H1 (cell line): ENCODE measurements around the gene SCARB1. TPM values are rescaled to one million over a fixed set of nuclear protein-coding genes. Genes with fewer than 3 reads are reported as not detected.

ENCODE experiments used
- CTCF ChIA-PET: fragments of 300-600 bp; sonication (Branson Sonifier 250); formaldehyde crosslinking; loops from one replicate; lab custom pipeline; 2021; ENCODE audit not compliant: partially characterized antibody; lab: Charles Lee
- POLR2A ChIA-PET: fragments of 300-600 bp; sonication (Branson Sonifier 250); formaldehyde crosslinking; loops from one replicate; lab custom pipeline; 2021; ENCODE audit warnings: inconsistent platforms; ENCODE audit not compliant: partially characterized antibody; lab: Charles Lee
- DNase-seq, 2 experiments: peaks; one replicate each; pipeline versions ENCODE4 v3.0.0 to v3.0.0-alpha.2; 2010 to 2022; ENCODE audit warnings: low spot score in 2 of 2, low read depth in 1 of 2, mixed read lengths in 1 of 2
- FAIRE-seq: peaks from 2 replicates; lab custom pipeline; 2011; peaks lifted over from hg19 to GRCh38; lab: Jason Lieb, UNC
- H2AFZ ChIP-seq: 2 replicates; pipeline ENCODE4 v1.8.1; 2012; ENCODE audit warnings: low read length, inconsistent platforms
- H2AK5ac ChIP-seq: 2 replicates; pipeline ENCODE4 v1.6.1; 2013; ENCODE audit warnings: low read depth, low read length
- H2BK120ac ChIP-seq: replicated peaks from 2 replicates; pipeline ENCODE3; 2013; ENCODE audit warnings: low read depth, low read length, inconsistent platforms
- H2BK12ac ChIP-seq: 2 replicates; pipeline ENCODE4 v1.6.1; 2013; ENCODE audit warnings: low read depth, low read length
- H2BK15ac ChIP-seq: 2 replicates; pipeline ENCODE4 v1.6.1; 2013; ENCODE audit warnings: low read length
- H2BK20ac ChIP-seq: 2 replicates; pipeline ENCODE4 v1.6.1; 2013; ENCODE audit warnings: low read length
- H2BK5ac ChIP-seq: 2 replicates; pipeline ENCODE4 v1.6.1; 2013; ENCODE audit warnings: low read depth, low read length
- H3K14ac ChIP-seq: 2 replicates; pipeline ENCODE4 v1.6.1; 2013; ENCODE audit warnings: inconsistent platforms; ENCODE audit not compliant: insufficient read length
- H3K18ac ChIP-seq: 2 replicates; pipeline ENCODE4 v1.6.1; 2013; ENCODE audit warnings: low read length; ENCODE audit errors: extremely low read depth
- H3K23ac ChIP-seq: 2 replicates; pipeline ENCODE4 v1.6.1; 2013; ENCODE audit warnings: inconsistent platforms; ENCODE audit not compliant: insufficient read length
- H3K23me2 ChIP-seq: 2 replicates; pipeline ENCODE4 v1.6.1; 2013; ENCODE audit warnings: low read depth, low read length
- H3K27ac ChIP-seq: 2 replicates; pipeline ENCODE4 v1.6.1; 2011; ENCODE audit warnings: low read depth, low read length, inconsistent platforms
- H3K27me3 ChIP-seq, 4 experiments: replicated peaks in 1 of 4; 1 replicate in 1 of 4; 2 replicates in 3 of 4; pipeline versions ENCODE4 v1.6.1 to v1.8.1; 2011 to 2013; ENCODE audit warnings: low read length in 3 of 4, mild to moderate bottlenecking in 3 of 4, inconsistent platforms in 2 of 4, mixed read lengths in 2 of 4, moderate library complexity in 1 of 4; ENCODE audit not compliant: control insufficient read depth in 3 of 4, insufficient read depth in 3 of 4; ENCODE audit errors: extremely low read depth in 1 of 4
- H3K36me3 ChIP-seq, 4 experiments: 2 replicates each; pipeline versions ENCODE4 v1.6.1 to v1.8.1; 2011 to 2013; ENCODE audit warnings: mild to moderate bottlenecking in 4 of 4, low read length in 3 of 4, moderate library complexity in 2 of 4, control low read depth in 1 of 4, inconsistent platforms in 1 of 4; ENCODE audit not compliant: insufficient read depth in 4 of 4, control insufficient read depth in 2 of 4
- H3K4ac ChIP-seq: replicated peaks from 2 replicates; pipeline ENCODE3; 2013; ENCODE audit warnings: low read length, low read depth, mixed read lengths, inconsistent platforms; ENCODE audit not compliant: insufficient read length
- H3K4me1 ChIP-seq, 4 experiments: replicated peaks in 1 of 4; 1 replicate in 1 of 4; 2 replicates in 3 of 4; pipeline versions ENCODE4 v1.6.1 to v1.8.1; 2011 to 2013; ENCODE audit warnings: low read length in 3 of 4, inconsistent platforms in 2 of 4, mixed read lengths in 1 of 4; ENCODE audit not compliant: insufficient read depth in 4 of 4, control insufficient read depth in 3 of 4
- H3K4me2 ChIP-seq, 2 experiments: 2 replicates each; pipeline versions ENCODE4 v1.6.1 to v1.8.1; 2011 to 2013; ENCODE audit warnings: low read depth in 2 of 2, low read length in 2 of 2, control low read depth in 1 of 2, inconsistent platforms in 1 of 2, mild to moderate bottlenecking in 1 of 2; ENCODE audit not compliant: insufficient read depth in 1 of 2
- H3K4me3 ChIP-seq, 4 experiments: fragments of 200-600, 300-600 bp in 1 of 4; sonication (generic), shearing (Covaris generic), sonication (Bioruptor Twin) in 1 of 4; 2 replicates each; pipeline versions ENCODE4 v1.5.1 to v1.8.1; 2011 to 2016; ENCODE audit warnings: low read length in 4 of 4, low read depth in 3 of 4, control low read depth in 2 of 4, inconsistent platforms in 2 of 4, mild to moderate bottlenecking in 2 of 4, mixed read lengths in 1 of 4, moderate library complexity in 1 of 4; ENCODE audit not compliant: insufficient read depth in 2 of 4; ENCODE audit errors: extremely low read depth in 1 of 4
- H3K56ac ChIP-seq: replicated peaks from 2 replicates; pipeline ENCODE3; 2013; ENCODE audit warnings: low read depth, mild to moderate bottlenecking, mixed read lengths, low read length, inconsistent platforms; ENCODE audit not compliant: insufficient read length
- H3K79me1 ChIP-seq: 2 replicates; pipeline ENCODE4 v1.6.1; 2013; ENCODE audit warnings: low read depth, low read length, control low read depth
- H3K79me2 ChIP-seq, 2 experiments: 2 replicates each; pipeline versions ENCODE4 v1.6.1 to v1.8.1; 2012 to 2013; ENCODE audit warnings: low read length in 2 of 2, mild to moderate bottlenecking in 2 of 2, inconsistent platforms in 1 of 2; ENCODE audit not compliant: insufficient read depth in 2 of 2, control insufficient read depth in 1 of 2
- H3K9ac ChIP-seq, 4 experiments: replicated peaks in 1 of 4; 1 replicate in 1 of 4; 2 replicates in 3 of 4; pipeline versions ENCODE4 v1.6.1 to v1.8.1; 2011 to 2013; ENCODE audit warnings: low read depth in 3 of 4, low read length in 3 of 4, control low read depth in 2 of 4, mild to moderate bottlenecking in 2 of 4, moderate library complexity in 2 of 4, inconsistent platforms in 1 of 4; ENCODE audit errors: extremely low read depth in 1 of 4
- H3K9me3 ChIP-seq, 2 experiments: 2 replicates each; pipeline versions ENCODE4 v1.6.1 to v1.8.1; 2012 to 2013; ENCODE audit warnings: mild to moderate bottlenecking in 2 of 2, moderate library complexity in 2 of 2, control low read depth in 1 of 2, inconsistent platforms in 1 of 2, low read depth in 1 of 2, low read length in 1 of 2, mixed read lengths in 1 of 2; ENCODE audit not compliant: insufficient read depth in 2 of 2
- H4K20me1 ChIP-seq, 2 experiments: replicated peaks in 1 of 2; 2 replicates each; pipeline versions ENCODE3 to v1.8.1; 2011 to 2013; ENCODE audit warnings: inconsistent platforms in 2 of 2, low read length in 2 of 2, mild to moderate bottlenecking in 1 of 2; ENCODE audit not compliant: insufficient read depth in 2 of 2, control insufficient read depth in 1 of 2
- H4K5ac ChIP-seq: 2 replicates; pipeline ENCODE4 v1.6.1; 2013; ENCODE audit warnings: low read length, low read depth, mixed read lengths, inconsistent platforms; ENCODE audit not compliant: insufficient read length
- H4K8ac ChIP-seq: 2 replicates; pipeline ENCODE4 v1.8.0; 2013; ENCODE audit warnings: mild to moderate bottlenecking, moderate library complexity, low read length, inconsistent platforms; ENCODE audit not compliant: insufficient read depth; ENCODE audit errors: extremely low read depth
- H4K91ac ChIP-seq: replicated peaks from 2 replicates; pipeline ENCODE3; 2013; ENCODE audit warnings: low read length, mixed read lengths, inconsistent platforms; ENCODE audit not compliant: insufficient read length
- BACH1 ChIP-seq: IDR thresholded peaks from 2 replicates; pipeline ENCODE4 v1.6.1; 2012; ENCODE audit warnings: low read length, improper control_type of control experiment
- BCL11A ChIP-seq, 2 experiments: IDR thresholded peaks; one replicate each; pipeline ENCODE4 v1.6.1; 2011; ENCODE audit warnings: low read depth in 2 of 2, low read length in 2 of 2, mild to moderate bottlenecking in 2 of 2
- CREB1 ChIP-seq: IDR thresholded peaks from 2 replicates; pipeline ENCODE4 v1.6.1; 2012; ENCODE audit warnings: inconsistent platforms
- CTBP2 ChIP-seq: IDR thresholded peaks from 2 replicates; pipeline ENCODE4 v1.7.0; 2011; ENCODE audit warnings: borderline replicate concordance, mild to moderate bottlenecking, moderate library complexity, mixed read lengths, low read length; ENCODE audit not compliant: insufficient read depth, insufficient read length
- E2F6 ChIP-seq: IDR thresholded peaks from 2 replicates; pipeline ENCODE4 v1.6.1; 2012; ENCODE audit warnings: inconsistent platforms
- HDAC6 ChIP-seq: IDR thresholded peaks from one replicate; pipeline ENCODE4 v1.7.1; 2012; ENCODE audit warnings: low read depth, mild to moderate bottlenecking, inconsistent platforms, low read length, moderate library complexity
- KDM1A ChIP-seq: fragments of 200-600, 300-600 bp; sonication (generic); IDR thresholded peaks from 2 replicates; pipeline ENCODE4 v1.7.1; 2016; ENCODE audit warnings: mild to moderate bottlenecking, low read length, borderline replicate concordance
- POLR2AphosphoS5 ChIP-seq: IDR thresholded peaks from 2 replicates; pipeline ENCODE4 v1.6.1; 2011; ENCODE audit warnings: low read depth, low read length
- RAD21 ChIP-seq, 2 experiments: IDR thresholded peaks in 1 of 2; conservative IDR thresholded peaks in 1 of 2; 2 replicates each; pipeline ENCODE4 v1.6.1; 2011; ENCODE audit warnings: low read depth in 2 of 2, low read length in 2 of 2, improper control_type of control experiment in 1 of 2, inconsistent platforms in 1 of 2, mild to moderate bottlenecking in 1 of 2, moderate library complexity in 1 of 2
- SAP30 ChIP-seq: fragments of 300-600 bp; sonication (generic); IDR thresholded peaks from 2 replicates; pipeline ENCODE4 v1.7.1; 2012; ENCODE audit warnings: low read length, moderate library complexity, mild to moderate bottlenecking, inconsistent platforms; ENCODE audit not compliant: insufficient read depth, insufficient replicate concordance
- SP1 ChIP-seq: IDR thresholded peaks from 2 replicates; pipeline ENCODE4 v1.6.1; 2011; ENCODE audit warnings: low read depth, low read length
- TBP ChIP-seq: IDR thresholded peaks from 2 replicates; pipeline ENCODE4 v1.6.1; 2011; ENCODE audit warnings: low read depth, low read length, improper control_type of control experiment
- TCF12 ChIP-seq: IDR thresholded peaks from 2 replicates; pipeline ENCODE4 v1.6.1; 2011; ENCODE audit warnings: low read depth, mild to moderate bottlenecking, low read length
- YY1 ChIP-seq: IDR thresholded peaks from 2 replicates; pipeline ENCODE4 v1.6.1; 2011; ENCODE audit warnings: low read depth, mild to moderate bottlenecking, low read length
- WGBS, 2 experiments: shearing (Covaris generic) in 1 of 2; methylation state at CpG; one replicate each; pipeline versions ENCODE4 v1.1.6 to v1.1.7; 2013 to 2015; ENCODE audit warnings: low lambda C conversion rate in 2 of 2, mixed read lengths in 2 of 2, inconsistent platforms in 1 of 2, low coverage in 1 of 2, missing lambda C conversion rate in 1 of 2; ENCODE audit not compliant: insufficient replicate concordance in 2 of 2, insufficient coverage in 1 of 2, insufficient read length in 1 of 2; ENCODE audit errors: extremely low coverage in 1 of 2, missing lambda C conversion rate in 1 of 2; 5-methylcytosine and 5-hydroxymethylcytosine counted together
- polyA plus RNA-seq, 7 experiments: library from polyadenylated mRNA; depleted of rRNA in 3 of 7; stranded (reverse) in 5 of 7; unstranded in 2 of 7; fragments of >200 nt in 5 of 7; fragments of 200-250 nt in 2 of 7; gene quantifications; 1 replicate in 5 of 7; 2 replicates in 1 of 7; 4 replicates in 1 of 7; pipeline versions ENCODE4 v1.2.1 to v1.2.3, GENCODE V29; 2011 to 2013; ENCODE audit warnings: missing spikeins in 2 of 7, mixed read lengths in 2 of 7
- total RNA-seq: library from RNA; stranded (reverse); fragmentation: NEBNext Ultra II Directional; extraction: Animal tissue kit (Norgen Biotek cat#: 25700); gene quantifications from 2 replicates; pipeline ENCODE4 v1.2.1, GENCODE V29; 2021

The SCARB1 gene
- total and polyA plus RNA-seq, 2 of the 8 experiments (the other 6 are each of a cell fraction or from before 2014, with no cell fraction given), result 45.3 to 57.1 TPM

GRCh38 chr12:124742678-124743077 is 121.0 kb downstream of the SCARB1 start:
- Histone ChIP-seq H3K4me2 (no peak overlapping the region), H4K8ac (no peak overlapping the region), H2AFZ (no peak overlapping the region), H2BK120ac (no peak overlapping the region), H3K79me1 (no peaks in the 10 kb centered on the region), H4K20me1 (no peaks in the 10 kb centered on the region), H2BK12ac (0 out of 2 replicates have a peak overlapping the region, but pooled peaks have one; percentile 17), H3K4me1 (peaks cover 0 to 11% (median 8%) of the 10 kb centered on the region in 4 experiments; a peak in 6 of 7 replicates), H3K18ac (peak overlapping the region; percentile 26; the same call in 1 of the 2 replicates), H2AK5ac (no peak overlapping the region), H3K4me3 (no peak overlapping the region), H3K23ac (no peak overlapping the region), H2BK5ac (peak overlapping the region; percentile 44; the same call in 1 of the 2 replicates), H4K91ac (no peak overlapping the region), H3K79me2 (no peaks in the 10 kb centered on the region), H3K56ac (no peak overlapping the region), H3K27ac (no peak overlapping the region), H3K4ac (no peak overlapping the region), H3K9ac (no peak overlapping the region), H3K23me2 (no peaks in the 10 kb centered on the region; the same call in 1 of the 2 replicates), H3K36me3 (no peaks in the 10 kb centered on the region), H4K5ac (no peak overlapping the region), H3K9me3 (no peaks in the 10 kb centered on the region; a peak in 1 of 4 replicates), H2BK15ac (no peak overlapping the region), H3K14ac (no peak overlapping the region), H3K27me3 (no peaks in the 10 kb centered on the region), H2BK20ac (no peak overlapping the region)
- WGBS, 2 experiments, result 76% methylated on average over 9 of the region's 12 CpGs; no CpG with 5 or more reads in 1 of the 2 experiments
- DNase-seq (no peak), FAIRE-seq (no peak)
- ChIA-PET CTCF (interaction anchor here (0.9 to 13.8 kb wide), 5 partner anchors 9 to 376 kb away, joined by 3 to 159 read pairs (median 4); no protein-coding TSS in a partner anchor), POLR2A (interaction anchor here (1.0 to 5.1 kb wide), 2 partner anchors 10 to 140 kb away, joined by 3 to 37 read pairs; no protein-coding TSS in a partner anchor)
- TF ChIP-seq SAP30 (no peak), POLR2AphosphoS5 (no peak), KDM1A (no peak), RAD21 (IDR thresholded peaks at IDR 0.05 in 1 of 2, conservative IDR thresholded peaks at IDR 0.05 in 1 of 2; ENCODE audit: low read depth in 2 of 2, low read length in 2 of 2) (no peak), CREB1 (no peak), E2F6 (no peak), CTBP2 (no peak), YY1 (no peak), TBP (no peak), SP1 (no peak), BCL11A (IDR thresholded peaks at IDR 0.05; ENCODE audit: low read depth in 2 of 2, low read length in 2 of 2) (no peak), BACH1 (no peak), HDAC6 (no peak), TCF12 (no peak)
